Uterus (tissue), 4 donors: Measurements from ENCODE around the gene CERS6. TPM values are rescaled to one million over a fixed set of nuclear protein-coding genes. Genes with fewer than 3 reads are reported as not detected.

Experiments
- DNase-seq, 2 donors: peaks; one replicate each; pipeline ENCODE4 v3.0.0-alpha.2; 2019 to 2020
- H3K27ac ChIP-seq, 2 donors: fragments of 200-600 bp; sonication (generic); 1 replicate in 1 of 2; 2 replicates in 1 of 2; pipeline ENCODE4 v1.5.1; 2016 to 2018
- H3K27me3 ChIP-seq, 2 donors: fragments of 200-600 bp; sonication (generic); one replicate each; pipeline ENCODE4 v1.5.1; 2018 to 2019; ENCODE audit warnings: control low read depth in 1 of 2
- H3K36me3 ChIP-seq, 2 donors: fragments of 200-600 bp; sonication (generic); one replicate each; pipeline ENCODE4 v1.5.1; 2019; ENCODE audit warnings: control low read depth in 1 of 2
- H3K4me1 ChIP-seq, 2 donors: fragments of 200-600 bp; sonication (generic); one replicate each; pipeline ENCODE4 v1.5.1; 2018 to 2019; ENCODE audit warnings: control low read depth in 1 of 2
- H3K4me3 ChIP-seq, 2 donors: fragments of 200-600 bp; sonication (generic); 1 replicate in 1 of 2; 2 replicates in 1 of 2; pipeline ENCODE4 v1.5.1; 2018 to 2019; ENCODE audit warnings: mild to moderate bottlenecking in 1 of 2
- H3K9me3 ChIP-seq, 2 donors: fragments of 200-600 bp; sonication (generic); one replicate each; pipeline ENCODE4 v1.5.1; 2019; ENCODE audit warnings: control low read depth in 1 of 2
- POLR2A ChIP-seq, 2 donors: fragments of 450-650 bp; IDR thresholded peaks; one replicate each; pipeline ENCODE4 v1.6.1; 2016; ENCODE audit warnings: antibody characterized with exemption in 2 of 2, mild to moderate bottlenecking in 1 of 2, moderate library complexity in 1 of 2
- intact Hi-C: fragments of 100-400 bp; cut with DNase I; formaldehyde crosslinking; loops from one replicate; pipeline ENCODE4 v1.15.1; 2023; ENCODE audit warnings: low total_unique reads
- total RNA-seq, 4 donors: library from RNA; depleted of rRNA in 3 of 4; stranded (reverse); fragments of >200 nt in 3 of 4; gene quantifications; one replicate each; pipeline versions ENCODE4 v1.1.0 to v1.2.4, GENCODE V29; 2014 to 2023
- TF ChIP-seq, protein P1 (sequence below), 4 experiments: fragments of 200-600 bp in 2 of 4; fragments of 450-650 bp in 2 of 4; sonication (generic) in 2 of 4; IDR thresholded peaks; one replicate each; pipeline ENCODE4 v1.5.1; 2016 to 2019; ENCODE audit warnings: antibody characterized with exemption in 4 of 4, mild to moderate bottlenecking in 2 of 4, moderate library complexity in 1 of 4
- donor health status: DM: yes; HTN: yes; CAD: no.

Gene CERS6
- total RNA-seq, 4 donors from 2014 or later: 20.0 to 47.2 (median 26.6) TPM

GRCh38 chr2:168450171-168450570 is 5.9 kb upstream of the CERS6 start:
- intact Hi-C loops: no loop called here
- no peak overlapping the region for H3K4me3 ChIP-seq
- no peaks in the 10 kb centered on the region for H3K27me3 ChIP-seq
- TF ChIP-seq, protein P1, sequence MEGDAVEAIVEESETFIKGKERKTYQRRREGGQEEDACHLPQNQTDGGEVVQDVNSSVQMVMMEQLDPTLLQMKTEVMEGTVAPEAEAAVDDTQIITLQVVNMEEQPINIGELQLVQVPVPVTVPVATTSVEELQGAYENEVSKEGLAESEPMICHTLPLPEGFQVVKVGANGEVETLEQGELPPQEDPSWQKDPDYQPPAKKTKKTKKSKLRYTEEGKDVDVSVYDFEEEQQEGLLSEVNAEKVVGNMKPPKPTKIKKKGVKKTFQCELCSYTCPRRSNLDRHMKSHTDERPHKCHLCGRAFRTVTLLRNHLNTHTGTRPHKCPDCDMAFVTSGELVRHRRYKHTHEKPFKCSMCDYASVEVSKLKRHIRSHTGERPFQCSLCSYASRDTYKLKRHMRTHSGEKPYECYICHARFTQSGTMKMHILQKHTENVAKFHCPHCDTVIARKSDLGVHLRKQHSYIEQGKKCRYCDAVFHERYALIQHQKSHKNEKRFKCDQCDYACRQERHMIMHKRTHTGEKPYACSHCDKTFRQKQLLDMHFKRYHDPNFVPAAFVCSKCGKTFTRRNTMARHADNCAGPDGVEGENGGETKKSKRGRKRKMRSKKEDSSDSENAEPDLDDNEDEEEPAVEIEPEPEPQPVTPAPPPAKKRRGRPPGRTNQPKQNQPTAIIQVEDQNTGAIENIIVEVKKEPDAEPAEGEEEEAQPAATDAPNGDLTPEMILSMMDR (IDR thresholded peaks at IDR 0.05): no peak
- no peak for TF ChIP-seq POLR2A (IDR thresholded peaks at IDR 0.05)
- H3K9me3 ChIP-seq: no peaks in the 10 kb centered on the region
- no peaks in the 10 kb centered on the region for H3K4me1 ChIP-seq
- no peak for DNase-seq
- H3K27ac ChIP-seq: no peak overlapping the region
- H3K36me3 ChIP-seq: no peaks in the 10 kb centered on the region

DNA sequence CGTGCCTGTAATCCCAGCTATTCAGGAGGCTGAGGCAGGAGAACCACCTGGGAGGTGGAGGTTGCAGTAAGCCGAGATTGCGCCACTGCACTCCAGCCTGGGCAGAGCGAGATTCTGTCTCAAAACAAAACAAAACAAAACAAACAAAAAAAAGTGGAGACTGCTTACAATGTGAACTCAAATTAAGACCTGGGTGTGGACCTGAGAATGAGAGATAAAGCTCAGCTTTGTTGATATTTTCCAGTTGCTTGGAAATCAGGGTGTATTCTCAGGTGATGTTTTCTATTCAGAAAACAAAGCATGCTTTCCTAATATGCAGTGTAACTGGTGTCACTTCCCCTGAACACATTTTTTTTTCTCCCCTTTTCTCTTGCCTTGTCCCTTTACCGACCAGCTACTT is 5.3 kb upstream of the CERS6 start:
- Histone ChIP-seq H3K4me3 (no peak overlapping the region), H3K9me3 (no peaks in the 10 kb centered on the region), H3K36me3 (no peaks in the 10 kb centered on the region), H3K27ac (no peak overlapping the region), H3K27me3 (no peaks in the 10 kb centered on the region), H3K4me1 (no peaks in the 10 kb centered on the region)
- TF ChIP-seq, protein P1 (IDR thresholded peaks at IDR 0.05): no peak
- DNase-seq: no peak
- intact Hi-C loops: no loop called here

- intact Hi-C loops: no loop called here
- TF ChIP-seq, protein P1 (IDR thresholded peaks at IDR 0.05): no peak
- no peak for TF ChIP-seq POLR2A (IDR thresholded peaks at IDR 0.05)
- no peaks in the 10 kb centered on the region for H3K27me3 ChIP-seq
- no peaks in the 10 kb centered on the region for H3K4me1 ChIP-seq
- no peak for DNase-seq
- no peak overlapping the region for H3K27ac ChIP-seq
- no peaks in the 10 kb centered on the region for H3K9me3 ChIP-seq
- no peak overlapping the region for H3K4me3 ChIP-seq
- H3K36me3 ChIP-seq: no peaks in the 10 kb centered on the region
Measured at GRCh38 chr2:168452781-168453180, 3.3 kb upstream of the CERS6 start.

GRCh38 chr2:168453404-168453803 is 2.7 kb upstream of the CERS6 start:
- intact Hi-C loops: no loop called here

DNA sequence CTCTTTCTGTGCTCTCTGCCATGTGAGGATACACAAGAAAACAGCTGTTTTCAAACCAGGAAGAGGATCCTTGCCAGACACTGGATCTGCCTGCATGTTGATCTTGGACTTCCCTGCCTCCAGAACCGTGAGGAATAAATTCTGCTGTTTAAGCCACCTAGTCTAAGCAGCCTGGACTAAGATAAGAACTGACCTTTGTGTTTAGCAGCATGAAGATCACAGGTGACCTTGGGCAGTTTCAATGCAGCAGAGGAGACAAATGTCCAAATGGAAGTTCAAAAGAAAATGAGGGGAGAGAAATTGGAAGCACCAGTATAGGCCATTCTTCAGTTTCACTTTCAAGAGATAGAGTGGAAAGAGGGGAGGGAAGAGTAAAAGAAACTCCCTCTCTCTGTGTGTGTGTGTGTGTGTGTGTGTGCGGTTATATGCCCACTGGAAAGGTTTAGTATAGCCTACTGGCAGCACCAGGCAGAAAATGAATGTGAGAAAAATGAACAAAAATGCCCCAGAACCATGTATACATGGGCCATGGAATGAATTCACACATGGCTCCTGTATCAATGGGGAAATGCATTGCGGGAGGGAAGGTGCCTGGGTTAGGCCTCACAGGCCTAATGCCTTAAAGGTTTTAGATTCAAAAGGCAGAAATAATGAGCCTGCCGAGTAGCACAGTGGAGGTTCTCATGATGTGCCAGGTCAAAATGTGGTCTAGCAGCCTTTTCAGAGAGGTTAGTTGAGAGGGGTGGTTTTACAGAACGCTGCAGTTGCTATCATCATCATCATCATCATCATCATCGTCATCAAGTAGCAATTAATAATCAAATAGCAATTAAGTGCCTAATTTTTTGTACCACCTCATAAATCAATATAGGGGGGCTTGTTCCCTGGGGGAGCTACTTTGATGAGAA is 1.1 kb upstream of the CERS6 start:
- no peaks in the 10 kb centered on the region for H3K27me3 ChIP-seq
- intact Hi-C loops: no loop called here
- no peaks in the 10 kb centered on the region for H3K36me3 ChIP-seq
- no peaks in the 10 kb centered on the region for H3K9me3 ChIP-seq
- no peaks in the 10 kb centered on the region for H3K4me1 ChIP-seq
- DNase-seq: no peak
- H3K4me3 ChIP-seq: peak overlapping the region; percentile 96 to 99
- peak overlapping the region; percentile 89 to 96 for H3K27ac ChIP-seq
- no peak for TF ChIP-seq POLR2A (IDR thresholded peaks at IDR 0.05)
- TF ChIP-seq, protein P1 (IDR thresholded peaks at IDR 0.05): no peak

More at GRCh38 chr2:168453404-168453803, 2.7 kb upstream of the CERS6 start:
- H3K27me3 ChIP-seq: no peaks in the 10 kb centered on the region
- H3K4me1 ChIP-seq: no peaks in the 10 kb centered on the region
- H3K9me3 ChIP-seq: no peaks in the 10 kb centered on the region
- no peak for TF ChIP-seq POLR2A (IDR thresholded peaks at IDR 0.05)
- TF ChIP-seq, protein P1 (IDR thresholded peaks at IDR 0.05): no peak
- no peak for DNase-seq
- H3K36me3 ChIP-seq: no peaks in the 10 kb centered on the region
- H3K4me3 ChIP-seq: no peak overlapping the region
- H3K27ac ChIP-seq: no peak overlapping the region
